ENCODE data around the gene DOCK4. TPM values are rescaled to one million over a fixed set of nuclear protein-coding genes. Genes with fewer than 3 reads are reported as not detected.

Gene DOCK4
- total RNA-seq, 1 donor from 2014 or later, result 4.5 TPM

DNA sequence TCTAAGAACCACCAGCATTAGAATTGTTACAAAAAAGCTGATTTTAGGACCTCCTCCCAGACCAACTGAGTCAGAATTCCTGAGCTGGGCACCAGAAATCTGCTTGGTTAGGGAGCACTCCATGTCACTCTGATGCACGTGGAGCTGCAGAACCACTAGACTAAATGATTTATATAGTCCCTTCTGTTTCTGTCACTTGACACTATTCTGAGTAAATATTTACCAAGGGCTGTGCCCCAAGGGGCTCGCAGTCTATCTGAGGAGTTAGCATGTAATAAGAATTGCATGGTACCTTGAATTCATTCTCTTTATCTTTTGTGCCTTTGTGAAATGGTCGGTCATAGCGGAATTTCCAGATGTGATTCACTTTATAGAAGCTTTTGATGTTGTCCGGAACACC is 447.9 kb downstream of the DOCK4 start:
- TF ChIP-seq, protein P1, sequence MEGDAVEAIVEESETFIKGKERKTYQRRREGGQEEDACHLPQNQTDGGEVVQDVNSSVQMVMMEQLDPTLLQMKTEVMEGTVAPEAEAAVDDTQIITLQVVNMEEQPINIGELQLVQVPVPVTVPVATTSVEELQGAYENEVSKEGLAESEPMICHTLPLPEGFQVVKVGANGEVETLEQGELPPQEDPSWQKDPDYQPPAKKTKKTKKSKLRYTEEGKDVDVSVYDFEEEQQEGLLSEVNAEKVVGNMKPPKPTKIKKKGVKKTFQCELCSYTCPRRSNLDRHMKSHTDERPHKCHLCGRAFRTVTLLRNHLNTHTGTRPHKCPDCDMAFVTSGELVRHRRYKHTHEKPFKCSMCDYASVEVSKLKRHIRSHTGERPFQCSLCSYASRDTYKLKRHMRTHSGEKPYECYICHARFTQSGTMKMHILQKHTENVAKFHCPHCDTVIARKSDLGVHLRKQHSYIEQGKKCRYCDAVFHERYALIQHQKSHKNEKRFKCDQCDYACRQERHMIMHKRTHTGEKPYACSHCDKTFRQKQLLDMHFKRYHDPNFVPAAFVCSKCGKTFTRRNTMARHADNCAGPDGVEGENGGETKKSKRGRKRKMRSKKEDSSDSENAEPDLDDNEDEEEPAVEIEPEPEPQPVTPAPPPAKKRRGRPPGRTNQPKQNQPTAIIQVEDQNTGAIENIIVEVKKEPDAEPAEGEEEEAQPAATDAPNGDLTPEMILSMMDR (IDR thresholded peaks at IDR 0.05; ENCODE audit: insufficient read depth, low read length, severe bottlenecking), result no peak
- no peak for FAIRE-seq
- Histone ChIP-seq H3K36me3 (ENCODE audit: control insufficient read depth, insufficient read depth, low read length) (peaks cover 2% of the 10 kb centered on the region), H3K27me3 (ENCODE audit: control insufficient read depth, insufficient read depth, low read length) (no peaks in the 10 kb centered on the region), H3K4me3 (ENCODE audit: low read depth, low read length) (no peak overlapping the region)
- no peak for DNase-seq (ENCODE audit: low read depth)

DNA sequence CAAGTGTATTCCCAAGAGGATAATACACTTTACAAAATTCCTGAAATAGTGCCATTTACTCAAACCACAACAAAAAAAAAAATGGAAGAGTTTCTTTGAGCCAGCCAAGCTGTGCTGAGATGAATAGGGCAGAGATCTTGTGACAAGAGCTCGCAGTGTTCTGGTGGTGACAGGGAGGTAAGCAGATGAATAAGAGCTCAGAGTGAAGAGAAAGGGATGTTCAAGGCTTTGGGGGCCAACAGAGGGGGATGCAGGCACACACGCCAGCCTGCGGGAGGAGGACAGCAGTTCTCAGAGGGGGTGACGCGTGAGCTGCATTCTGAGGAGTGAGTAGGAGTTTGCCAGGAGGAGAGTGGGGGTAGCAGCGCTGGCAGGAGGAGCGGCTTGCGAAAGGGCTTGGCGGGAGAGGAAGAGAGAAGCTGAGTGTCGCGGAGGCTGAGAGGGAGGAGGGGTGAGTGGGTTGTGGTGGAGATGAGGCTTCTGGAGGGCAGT is 449.5 kb downstream of the DOCK4 start:
- no peak for DNase-seq (ENCODE audit: low read depth)
- Histone ChIP-seq H3K36me3 (ENCODE audit: control insufficient read depth, insufficient read depth, low read length) (peaks cover 2% of the 10 kb centered on the region), H3K4me3 (ENCODE audit: low read depth, low read length) (no peak overlapping the region), H3K27me3 (ENCODE audit: control insufficient read depth, insufficient read depth, low read length) (no peaks in the 10 kb centered on the region)
- TF ChIP-seq, protein P1 (IDR thresholded peaks at IDR 0.05; ENCODE audit: insufficient read depth, low read length, severe bottlenecking), result no peak
- FAIRE-seq, result no peak

DNA sequence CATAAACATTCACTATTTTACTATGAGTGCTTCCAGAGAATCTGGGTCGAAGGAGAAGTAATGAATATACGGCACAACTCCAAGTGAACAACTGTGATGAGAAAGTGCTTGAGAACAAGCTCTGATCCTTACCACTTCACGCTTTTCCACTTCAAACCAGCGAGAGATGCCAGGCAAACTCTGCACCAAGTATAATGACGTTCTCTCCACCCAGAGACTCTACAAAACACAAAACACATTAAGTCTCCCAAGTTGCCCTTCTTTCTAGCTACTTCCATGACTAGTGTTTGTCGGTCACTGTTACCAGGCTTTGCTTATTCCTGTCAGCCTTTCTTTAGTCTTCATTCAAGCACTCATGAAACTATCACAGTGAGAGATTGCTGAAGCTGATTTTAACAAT is 450.8 kb downstream of the DOCK4 start:
- Histone ChIP-seq H3K4me3 (ENCODE audit: low read depth, low read length) (no peak overlapping the region), H3K27me3 (ENCODE audit: control insufficient read depth, insufficient read depth, low read length) (no peaks in the 10 kb centered on the region), H3K36me3 (ENCODE audit: control insufficient read depth, insufficient read depth, low read length) (peaks cover 2% of the 10 kb centered on the region)
- no peak for DNase-seq (ENCODE audit: low read depth)
- TF ChIP-seq, protein P1 (IDR thresholded peaks at IDR 0.05; ENCODE audit: insufficient read depth, low read length, severe bottlenecking), result no peak
- FAIRE-seq, result no peak

DNA sequence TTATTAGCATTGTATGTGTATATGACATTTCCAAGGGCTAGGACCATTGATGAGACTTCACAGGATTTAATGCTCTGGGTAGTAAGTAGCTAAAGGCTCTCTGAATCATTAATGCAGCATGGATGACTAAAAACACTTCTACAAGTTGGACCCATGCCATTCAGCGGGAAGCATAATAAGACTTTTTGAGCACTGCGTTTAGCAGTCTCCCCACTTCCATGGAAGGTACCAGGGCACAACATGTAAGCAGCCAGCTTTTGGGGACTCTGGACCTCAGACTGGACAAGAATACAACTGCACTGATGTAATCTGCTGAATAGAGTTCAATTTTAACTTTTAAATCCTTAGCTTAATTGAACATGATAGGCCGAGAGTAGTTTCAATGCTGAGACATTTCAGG is 452.2 kb downstream of the DOCK4 start:
- FAIRE-seq, result no peak
- Histone ChIP-seq H3K4me3 (ENCODE audit: low read depth, low read length) (no peak overlapping the region), H3K27me3 (ENCODE audit: control insufficient read depth, insufficient read depth, low read length) (no peaks in the 10 kb centered on the region), H3K36me3 (ENCODE audit: control insufficient read depth, insufficient read depth, low read length) (no peaks in the 10 kb centered on the region)
- TF ChIP-seq, protein P1 (IDR thresholded peaks at IDR 0.05; ENCODE audit: insufficient read depth, low read length, severe bottlenecking), result no peak
- DNase-seq (ENCODE audit: low read depth), result peak; percentile 54

DNA sequence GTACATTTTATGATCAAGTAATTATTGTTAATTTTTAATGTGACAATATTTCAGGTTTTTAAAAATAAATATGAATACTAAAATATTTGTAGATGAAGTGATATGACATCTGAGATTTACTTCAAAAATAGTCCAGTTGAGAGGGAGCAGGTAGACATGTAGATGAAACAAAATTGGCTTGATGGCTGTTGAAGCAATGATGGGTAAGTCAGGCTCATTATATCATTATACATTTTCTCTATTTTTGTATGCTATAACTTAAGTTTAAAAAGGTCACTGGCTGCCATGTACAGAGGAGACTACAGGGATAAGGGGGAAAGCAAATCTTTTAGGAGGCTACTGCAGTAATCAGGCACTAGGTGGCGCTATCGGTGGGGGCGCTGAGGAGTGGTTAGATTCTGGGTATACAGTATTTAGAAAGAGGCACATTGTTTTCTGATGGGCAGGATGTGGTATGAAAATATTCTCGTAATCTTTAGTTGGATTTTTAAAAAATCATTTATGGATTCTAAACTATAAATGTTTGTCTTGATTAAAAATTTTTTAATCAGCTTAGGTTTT is 454.1 kb downstream of the DOCK4 start:
- peak; percentile 43 for DNase-seq (ENCODE audit: low read depth)
- Histone ChIP-seq H3K36me3 (ENCODE audit: control insufficient read depth, insufficient read depth, low read length) (no peaks in the 10 kb centered on the region), H3K4me3 (ENCODE audit: low read depth, low read length) (no peak overlapping the region), H3K27me3 (ENCODE audit: control insufficient read depth, insufficient read depth, low read length) (no peaks in the 10 kb centered on the region)
- FAIRE-seq, result no peak
- TF ChIP-seq, protein P1 (IDR thresholded peaks at IDR 0.05; ENCODE audit: insufficient read depth, low read length, severe bottlenecking), result peak; percentile 72

DNA sequence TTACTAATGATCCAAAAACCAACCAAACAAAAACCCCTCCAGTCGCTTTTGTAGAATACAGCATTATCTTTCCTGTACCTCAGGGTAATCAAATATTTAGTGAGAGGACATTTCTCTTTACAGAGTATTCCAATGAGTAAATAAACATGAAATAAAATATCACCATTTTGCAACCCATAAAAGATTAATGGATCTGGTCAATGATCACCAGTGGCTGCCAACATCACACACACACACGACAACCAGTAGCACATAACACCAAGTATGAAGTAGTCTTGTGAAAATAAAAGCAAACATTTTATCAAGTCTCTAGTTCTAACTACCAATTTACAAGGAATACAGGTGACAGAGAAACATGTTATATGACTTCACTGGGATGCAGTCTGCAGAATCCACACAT is 455.3 kb downstream of the DOCK4 start:
- Histone ChIP-seq H3K36me3 (ENCODE audit: control insufficient read depth, insufficient read depth, low read length) (no peaks in the 10 kb centered on the region), H3K4me3 (ENCODE audit: low read depth, low read length) (no peak overlapping the region), H3K27me3 (ENCODE audit: control insufficient read depth, insufficient read depth, low read length) (no peaks in the 10 kb centered on the region)
- FAIRE-seq, result no peak
- DNase-seq (ENCODE audit: low read depth), result no peak
- TF ChIP-seq, protein P1 (IDR thresholded peaks at IDR 0.05; ENCODE audit: insufficient read depth, low read length, severe bottlenecking), result no peak
